Measurements from ENCODE around the gene CCDC85C.

The CCDC85C gene

GRCh38 chr14:99509871-99510555 lies 94.0 kb downstream of the CCDC85C start:
- no peak for DNase-seq (ENCODE audit: low spot score)

DNA sequence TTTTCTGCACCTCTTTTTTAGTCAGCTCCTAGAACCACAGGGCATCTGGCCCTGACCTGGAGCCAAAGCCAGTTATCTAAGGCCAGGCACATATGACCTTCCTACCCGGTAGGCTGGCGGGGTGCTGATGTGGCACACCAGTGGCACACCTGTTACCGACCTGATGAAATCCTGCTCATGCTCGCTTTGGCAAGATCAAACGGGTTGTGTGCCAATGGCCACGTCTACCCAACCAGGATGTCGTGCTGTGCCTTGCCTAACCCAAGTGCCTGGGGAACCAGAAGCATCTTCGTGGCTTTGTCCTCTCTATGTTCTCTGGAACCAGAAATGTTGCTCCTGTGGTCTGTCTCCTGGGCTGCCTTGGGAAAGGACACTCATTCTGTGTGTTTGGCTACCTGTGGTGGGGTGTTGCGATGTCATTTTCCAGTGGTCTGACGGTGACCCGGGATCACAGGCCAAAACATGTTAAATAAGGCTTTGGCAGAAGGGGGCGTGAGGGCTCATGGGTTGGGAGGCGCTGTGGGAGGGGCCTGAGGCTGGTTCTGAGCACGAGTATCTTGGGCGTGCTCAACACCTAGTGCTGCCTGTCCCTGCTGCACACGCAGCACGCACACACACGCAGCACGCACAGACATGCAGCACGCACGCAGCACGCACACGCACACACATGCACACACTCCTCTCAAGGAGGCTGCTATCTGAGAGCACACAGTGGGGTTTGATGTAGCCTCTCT lies 94.9 kb downstream of the CCDC85C start:
- no peak for DNase-seq (ENCODE audit: low spot score)

- no peak for DNase-seq (ENCODE audit: low spot score)
Observed at GRCh38 chr14:99507860-99508640, 96.0 kb downstream of the CCDC85C start.

- DNase-seq (ENCODE audit: low spot score), result no peak
Observed at GRCh38 chr14:99506276-99506675, 97.7 kb downstream of the CCDC85C start.

GRCh38 chr14:99505089-99505488 lies 98.9 kb downstream of the CCDC85C start:
- no peak for DNase-seq (ENCODE audit: low spot score)

DNA sequence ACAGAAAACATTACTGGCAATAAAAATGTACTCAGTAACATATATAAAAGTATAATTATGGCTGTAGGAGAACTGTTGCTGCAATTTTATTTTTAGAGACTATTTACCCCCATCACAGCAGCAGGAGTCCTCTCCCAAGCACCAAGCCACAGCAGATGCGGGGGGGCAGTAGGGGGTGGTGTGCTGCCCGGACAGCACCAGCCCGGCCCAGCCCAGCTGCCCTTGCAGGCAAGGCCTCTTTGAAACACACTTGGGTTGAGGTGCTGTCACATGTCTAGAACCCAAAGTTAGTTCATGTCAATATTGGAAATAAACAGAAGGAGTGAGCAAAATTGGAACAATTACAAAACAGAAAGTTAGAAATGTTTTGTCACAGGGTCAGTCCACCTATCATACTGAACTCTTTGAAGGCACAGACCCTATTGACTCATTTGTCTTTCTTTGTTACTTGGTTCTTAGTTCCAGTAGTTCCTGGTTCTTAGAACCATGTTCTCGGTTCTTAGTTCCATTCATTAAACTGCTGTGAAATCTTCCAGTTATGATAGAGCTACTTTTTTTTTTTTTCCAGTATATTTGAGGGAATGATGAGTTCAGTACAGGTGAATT lies 100.1 kb downstream of the CCDC85C start:
- DNase-seq (ENCODE audit: low spot score), result no peak

- DNase-seq (ENCODE audit: low spot score), result no peak
Observed at GRCh38 chr14:99502989-99503421, 101.0 kb downstream of the CCDC85C start.

DNA sequence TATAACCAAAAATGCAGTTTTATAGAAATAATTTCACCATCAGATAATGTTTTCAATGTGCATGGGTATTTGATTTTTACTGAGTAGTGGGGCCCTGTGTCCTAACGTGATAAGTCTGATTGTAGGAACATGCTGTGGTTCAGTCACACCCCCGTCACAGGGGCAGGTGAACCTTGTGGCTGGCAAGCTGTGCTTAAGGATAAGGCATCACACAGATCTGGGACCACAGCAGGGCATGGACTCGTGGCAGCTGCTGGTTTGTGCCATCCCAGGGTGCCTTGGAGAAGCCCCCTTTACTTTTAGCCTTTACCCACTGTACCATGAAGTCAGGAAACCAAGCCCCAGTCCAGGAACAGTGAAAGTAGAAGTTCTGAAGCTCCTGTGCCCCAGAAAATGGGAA lies 106.1 kb downstream of the CCDC85C start:
- no peak for DNase-seq (ENCODE audit: low spot score)

- no peak for DNase-seq (ENCODE audit: low spot score)
Observed at GRCh38 chr14:99497341-99497740, 106.7 kb downstream of the CCDC85C start.

DNA sequence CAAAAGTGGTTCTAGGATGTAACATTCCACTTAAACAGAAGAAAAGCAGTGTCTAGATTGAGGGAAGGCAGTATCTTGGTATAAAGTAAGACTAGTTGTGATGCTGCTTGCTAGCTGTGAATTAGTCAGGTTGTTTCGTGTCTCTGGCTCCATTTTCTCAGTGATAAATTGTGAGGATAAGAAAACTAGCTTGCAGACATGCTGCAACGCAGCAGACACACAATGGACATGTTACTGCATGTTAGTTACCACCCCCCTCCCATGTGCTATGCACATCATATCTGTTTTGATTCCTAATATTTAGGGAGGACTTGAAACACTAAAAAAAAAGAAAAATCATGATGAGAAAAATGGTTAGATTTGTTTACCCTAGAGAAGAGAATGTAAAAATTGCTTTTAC lies 119.9 kb downstream of the CCDC85C start:
- no peak for DNase-seq (ENCODE audit: low spot score)

DNA sequence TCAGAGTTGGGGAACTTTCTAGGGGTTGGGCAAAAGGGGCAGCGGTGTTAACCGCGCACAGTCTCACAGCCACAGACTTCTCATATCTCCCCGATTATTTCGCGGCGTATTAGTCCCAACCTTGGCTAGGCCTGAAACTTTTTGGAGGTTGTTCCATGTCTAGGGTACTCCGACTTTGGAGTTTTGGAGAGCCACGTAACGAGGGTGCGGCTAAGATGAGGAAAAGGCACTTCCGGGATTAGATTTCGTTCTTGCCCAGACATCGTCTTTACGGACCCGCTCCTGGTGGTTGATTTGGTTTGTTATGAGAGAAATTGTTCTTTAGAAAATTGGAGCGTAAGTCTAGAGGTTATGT lies 122.3 kb downstream of the CCDC85C start:
- DNase-seq (ENCODE audit: low spot score), result no peak

DNA sequence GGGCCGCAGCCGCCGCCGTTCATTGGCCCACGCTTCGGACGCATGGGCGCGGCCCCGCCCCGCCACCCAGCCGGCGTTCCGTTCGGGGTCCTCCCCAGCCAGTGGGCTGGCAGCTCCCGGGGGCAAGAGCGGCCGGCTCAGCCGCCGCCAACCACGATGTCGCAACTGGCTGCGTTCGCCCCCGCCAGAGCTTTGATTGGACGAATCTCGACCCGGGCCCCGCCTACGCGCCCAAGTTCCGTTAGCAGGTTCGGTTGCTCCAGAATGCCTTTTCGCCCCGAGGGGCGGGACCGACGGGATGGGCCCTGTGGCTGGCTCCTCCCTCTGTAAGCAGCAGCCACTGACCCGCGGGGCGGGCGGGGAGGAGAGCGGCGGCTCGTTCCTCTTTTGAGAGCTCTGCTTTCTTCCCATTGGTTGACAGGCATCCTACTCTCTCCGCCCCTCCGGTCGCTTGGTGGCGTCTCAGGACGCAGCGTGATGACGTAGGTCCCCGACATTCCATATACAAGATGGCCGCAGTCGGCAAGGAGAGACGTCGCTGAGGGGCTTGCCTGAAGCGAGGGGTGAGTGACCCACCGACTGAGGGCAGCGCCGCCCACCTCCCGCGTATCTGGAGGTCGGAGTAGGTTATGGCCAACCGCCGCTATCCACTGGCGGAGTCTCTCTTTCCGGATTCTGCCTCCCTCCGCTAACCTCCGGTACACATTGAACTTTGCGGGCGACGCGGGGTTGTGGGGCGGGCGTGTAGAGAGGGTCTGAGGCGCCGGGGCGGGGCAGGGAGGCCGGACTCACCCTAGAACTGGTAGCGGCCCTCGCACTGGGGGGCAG lies 122.9 kb downstream of the CCDC85C start, which contains the start of gene CCNK:
Gene CCNK (plus strand): TSS at position 493 of the 828 bp plus-strand sequence. CDS start 11,269 bp downstream, outside the sequence.
- peak; percentile 100 for DNase-seq (ENCODE audit: low spot score)

GRCh38 chr14:99479906-99480869 lies 123.8 kb downstream of the CCDC85C start, which contains the start of gene SETD3:
TSS of gene SETD3 (minus strand) at chr14:99480859. CDS start at chr14:99465805, 15,054 bp downstream.
- peak; percentile 34 for DNase-seq (ENCODE audit: low spot score)

DNA sequence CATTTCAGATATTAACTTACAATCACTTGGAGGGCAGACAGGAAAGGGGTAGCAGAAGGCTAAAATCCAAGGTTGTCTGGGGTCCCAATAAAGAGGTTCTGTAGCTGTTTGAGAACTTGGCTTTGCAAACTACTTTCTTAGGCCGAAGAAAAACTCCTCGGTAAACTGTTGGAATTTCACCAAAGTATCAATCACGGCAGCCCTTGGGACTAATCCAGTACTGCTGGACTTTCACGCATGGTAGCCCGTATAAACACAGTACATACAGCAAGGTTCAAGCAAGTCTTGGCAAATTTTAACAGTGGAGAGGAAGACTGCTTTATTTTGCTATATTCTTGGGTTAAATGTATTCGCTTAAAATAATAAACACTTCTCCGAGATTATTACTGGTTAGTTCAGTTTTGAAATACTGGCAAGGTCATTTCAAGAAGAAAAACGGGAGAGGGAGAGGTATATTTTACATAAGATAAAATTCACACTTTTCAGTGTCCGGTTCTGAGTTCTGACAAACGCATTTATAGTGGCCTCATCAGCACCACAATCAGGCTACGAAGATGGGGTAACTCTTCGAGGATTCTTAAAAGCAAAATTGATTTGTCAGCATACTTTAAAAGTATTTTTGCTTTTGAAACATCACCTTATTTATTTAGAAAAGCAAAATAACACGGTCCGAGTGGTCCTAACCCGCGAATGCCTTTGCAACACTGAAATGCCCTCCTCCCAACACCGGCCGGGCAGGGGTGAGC lies 124.7 kb downstream of the CCDC85C start:
- DNase-seq (ENCODE audit: low spot score), result no peak

DNA sequence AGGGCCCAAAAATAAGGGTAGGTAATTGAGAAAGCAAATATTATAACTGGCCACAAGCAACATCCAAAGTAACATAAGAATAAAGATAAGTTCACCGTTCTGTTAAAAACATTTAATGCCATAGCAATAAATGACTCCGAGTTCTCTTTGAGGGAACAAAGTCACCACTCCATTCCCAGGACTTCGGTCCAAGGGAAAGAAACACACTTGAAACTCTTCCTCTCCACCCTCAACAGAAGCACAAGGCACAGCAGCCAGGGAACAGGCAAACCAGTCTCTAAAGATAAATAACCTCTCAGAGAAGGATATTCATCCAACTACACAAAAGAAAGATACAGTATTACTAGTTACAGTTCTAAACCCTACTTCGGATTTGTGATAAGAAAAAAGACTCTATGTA lies 125.9 kb downstream of the CCDC85C start:
- DNase-seq (ENCODE audit: low spot score), result no peak

DNA sequence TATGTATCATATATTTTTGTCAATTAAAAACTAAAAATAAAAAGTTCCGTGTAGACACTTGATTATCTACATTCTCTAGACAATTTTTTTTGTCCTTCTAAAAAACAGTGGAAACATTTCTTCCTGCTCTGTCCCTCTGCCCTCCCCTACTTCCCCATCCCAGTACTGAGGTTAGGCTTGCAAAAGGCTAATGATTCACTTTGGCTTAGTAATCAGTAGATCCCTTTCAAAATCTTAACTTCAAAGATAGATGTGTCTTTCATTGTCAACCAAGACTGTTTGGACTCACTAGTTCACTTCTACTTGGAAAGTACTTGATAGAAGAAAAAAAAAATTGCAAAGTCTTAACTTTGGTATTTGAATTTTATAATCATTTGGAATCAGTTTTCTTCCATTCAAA lies 127.1 kb downstream of the CCDC85C start:
- DNase-seq (ENCODE audit: low spot score), result no peak

- DNase-seq (ENCODE audit: low spot score), result no peak
Observed at GRCh38 chr14:99475660-99476059, 128.3 kb downstream of the CCDC85C start.

DNA sequence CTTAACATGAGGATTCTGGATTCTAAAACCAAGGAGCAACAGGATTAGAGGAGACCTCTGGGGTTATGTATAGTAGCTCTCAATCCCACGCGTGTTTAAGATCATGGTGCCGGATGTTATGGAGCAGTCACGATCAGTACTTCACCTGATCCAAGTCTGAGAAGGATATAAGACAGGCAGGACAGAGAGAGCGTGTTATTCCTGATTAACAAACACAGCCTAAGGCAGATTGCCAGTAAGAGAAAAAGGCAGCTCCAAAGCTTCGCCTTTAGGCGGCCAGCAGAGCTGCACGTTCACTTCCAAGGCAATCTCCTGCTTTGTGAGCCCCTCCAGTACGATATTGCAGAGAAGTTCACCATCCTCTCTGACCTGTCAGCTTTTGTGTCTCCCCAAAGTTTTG lies 128.8 kb downstream of the CCDC85C start:
- no peak for DNase-seq (ENCODE audit: low spot score)

GRCh38 chr14:99473458-99473857 lies 130.5 kb downstream of the CCDC85C start:
- DNase-seq (ENCODE audit: low spot score), result no peak
